Sigmoid colon (tissue), 7 donors: ENCODE data around the gene FEZF1. TPM values are rescaled to one million over a fixed set of nuclear protein-coding genes. Genes with fewer than 3 reads are reported as not detected.

Experiments
- DNase-seq: peaks from one replicate; pipeline ENCODE4 v3.0.0-alpha.2; 2019
- H3K27ac ChIP-seq, 4 donors: fragments of 200-600 bp; sonication (generic); one replicate each; pipeline ENCODE4 v1.5.1; 2016 to 2019; ENCODE audit warnings: mild to moderate bottlenecking in 1 of 4
- H3K27me3 ChIP-seq, 3 donors: fragments of 200-600 bp; sonication (generic); one replicate each; pipeline ENCODE4 v1.5.1; 2019; ENCODE audit warnings: mild to moderate bottlenecking in 1 of 3
- H3K36me3 ChIP-seq, 4 donors: fragments of 200-600 bp; sonication (generic); one replicate each; pipeline ENCODE4 v1.5.1; 2016 to 2019
- H3K4me1 ChIP-seq, 4 donors: fragments of 200-600 bp; sonication (generic); one replicate each; pipeline ENCODE4 v1.5.1; 2017 to 2019
- H3K4me3 ChIP-seq, 4 donors: fragments of 200-600 bp; sonication (generic); one replicate each; pipeline ENCODE4 v1.5.1; 2017 to 2019; ENCODE audit warnings: mild to moderate bottlenecking in 2 of 4, moderate library complexity in 1 of 4
- H3K9me3 ChIP-seq, 4 donors: fragments of 200-600 bp in 3 of 4; sonication (generic) in 3 of 4; one replicate each; pipeline versions ENCODE4 v1.5.1 to v1.6.1; 2013 to 2019
- EP300 ChIP-seq, 4 donors: sonication (generic); formaldehyde crosslinking; IDR thresholded peaks; one replicate each; pipeline ENCODE4 v1.6.1; 2017; ENCODE audit warnings: antibody characterized with exemption in 4 of 4
- POLR2A ChIP-seq, 2 donors: fragments of 450-650 bp; IDR thresholded peaks; one replicate each; pipeline ENCODE4 v1.6.1; 2016; ENCODE audit warnings: antibody characterized with exemption in 2 of 2, mild to moderate bottlenecking in 2 of 2, moderate library complexity in 2 of 2
- POLR2AphosphoS5 ChIP-seq, 4 donors: sonication (generic); formaldehyde crosslinking; IDR thresholded peaks; one replicate each; pipeline ENCODE4 v1.6.1; 2017; ENCODE audit warnings: antibody characterized with exemption in 4 of 4
- WGBS, 2 donors: extraction: QIAGEN DNeasy Blood & Tissue Kit; methylation state at CpG; one replicate each; pipeline ENCODE4 v1.1.7; 2013; 5-methylcytosine and 5-hydroxymethylcytosine counted together
- intact Hi-C: fragments of 100-400 bp; cut with DNase I; formaldehyde crosslinking; loops from one replicate; pipeline ENCODE4 v1.15.1; 2023
- polyA plus RNA-seq, 3 donors: library from polyadenylated mRNA; stranded (reverse); fragments of 200-250 nt; gene quantifications; one replicate each; pipeline ENCODE4 v1.2.3, GENCODE V29; 2013
- total RNA-seq, 4 donors: library from RNA; depleted of rRNA; stranded (reverse); fragments of >200 nt; gene quantifications; one replicate each; pipeline ENCODE4 v1.1.0, GENCODE V29; 2016
- TF ChIP-seq, protein P1 (sequence below), 4 experiments: fragments of 450-650 bp in 3 of 4; fragments of 200-600 bp in 1 of 4; IDR thresholded peaks; one replicate each; pipeline ENCODE4 v1.5.1; 2016 to 2019; ENCODE audit warnings: antibody characterized with exemption in 4 of 4, mild to moderate bottlenecking in 3 of 4, moderate library complexity in 2 of 4
- donor health status: healthy with polysubstance abuse.
- donor health status: Bipolar disorder and iron deficiency.
- donor health status: healthy.

FEZF1 gene
- total and polyA plus RNA-seq, 7 donors: not detected

DNA sequence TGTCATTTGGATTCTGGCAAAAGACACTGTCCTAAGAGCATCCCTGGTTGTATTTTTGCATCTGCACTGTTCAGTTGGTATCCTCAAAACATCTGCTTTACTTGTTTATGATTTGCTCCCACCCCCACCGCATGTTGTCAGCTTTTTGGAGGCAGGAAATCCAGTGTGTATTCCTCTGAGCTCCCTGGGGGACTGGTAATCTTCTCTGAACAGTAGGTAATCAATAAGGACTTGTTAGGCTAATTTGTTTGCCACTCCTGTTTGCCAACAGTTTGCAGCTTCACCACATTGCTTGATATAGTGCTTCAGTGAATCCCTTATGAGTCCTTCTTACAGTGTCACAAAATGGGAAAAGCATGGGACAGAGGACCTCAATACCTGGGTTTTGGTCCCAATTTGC, 49.1 kb downstream of the FEZF1 start:
- Histone ChIP-seq H3K27me3 (no peaks in the 10 kb centered on the region), H3K36me3 (no peaks in the 10 kb centered on the region), H3K9me3 (no peaks in the 10 kb centered on the region), H3K27ac (no peak overlapping the region), H3K4me3 (no peak overlapping the region), H3K4me1 (no peaks in the 10 kb centered on the region)
- WGBS, 2 donors: 12 to 29% methylated on average over 1 of the region's 1 CpG
- intact Hi-C loops: no loop called here
- TF ChIP-seq POLR2A (IDR thresholded peaks at IDR 0.05): no peak
- TF ChIP-seq POLR2AphosphoS5 (IDR thresholded peaks at IDR 0.05): no peak
- TF ChIP-seq EP300 (IDR thresholded peaks at IDR 0.05): no peak
- TF ChIP-seq, protein P1, sequence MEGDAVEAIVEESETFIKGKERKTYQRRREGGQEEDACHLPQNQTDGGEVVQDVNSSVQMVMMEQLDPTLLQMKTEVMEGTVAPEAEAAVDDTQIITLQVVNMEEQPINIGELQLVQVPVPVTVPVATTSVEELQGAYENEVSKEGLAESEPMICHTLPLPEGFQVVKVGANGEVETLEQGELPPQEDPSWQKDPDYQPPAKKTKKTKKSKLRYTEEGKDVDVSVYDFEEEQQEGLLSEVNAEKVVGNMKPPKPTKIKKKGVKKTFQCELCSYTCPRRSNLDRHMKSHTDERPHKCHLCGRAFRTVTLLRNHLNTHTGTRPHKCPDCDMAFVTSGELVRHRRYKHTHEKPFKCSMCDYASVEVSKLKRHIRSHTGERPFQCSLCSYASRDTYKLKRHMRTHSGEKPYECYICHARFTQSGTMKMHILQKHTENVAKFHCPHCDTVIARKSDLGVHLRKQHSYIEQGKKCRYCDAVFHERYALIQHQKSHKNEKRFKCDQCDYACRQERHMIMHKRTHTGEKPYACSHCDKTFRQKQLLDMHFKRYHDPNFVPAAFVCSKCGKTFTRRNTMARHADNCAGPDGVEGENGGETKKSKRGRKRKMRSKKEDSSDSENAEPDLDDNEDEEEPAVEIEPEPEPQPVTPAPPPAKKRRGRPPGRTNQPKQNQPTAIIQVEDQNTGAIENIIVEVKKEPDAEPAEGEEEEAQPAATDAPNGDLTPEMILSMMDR (IDR thresholded peaks at IDR 0.05): no peak
- DNase-seq: no peak

Other genes starting within 250 kb of the FEZF1 start
- 10 to 100 TPM; 24.3 to 40.0 (median 27.0) TPM for gene AASS, start 160.5 kb downstream of the FEZF1 start, total RNA-seq
- 1 to 10 TPM in 2 of 3 donors, under 1 TPM in 1; 0.92 to 5.6 (median 2.4) TPM for gene AASS, start 160.5 kb downstream of the FEZF1 start, polyA plus RNA-seq